ENCODE measurements around the gene PCNX1.

PCNX1 gene

GRCh38 chr14:71003156-71003555, 95.9 kb downstream of the PCNX1 start:
- TF ChIP-seq RAD21 (IDR thresholded peaks at IDR 0.05; ENCODE audit: low read depth): no peak
- TF ChIP-seq MAX (IDR thresholded peaks at IDR 0.05): no peak
- TF ChIP-seq TCF12 (IDR thresholded peaks at IDR 0.05; ENCODE audit: low read depth): no peak
- no peak for TF ChIP-seq EGR1 (IDR thresholded peaks at IDR 0.05)
- no peak for TF ChIP-seq NFIC (IDR thresholded peaks at IDR 0.05)
- no peak for TF ChIP-seq TEAD4 (IDR thresholded peaks at IDR 0.05)
- no peak for TF ChIP-seq REST (IDR thresholded peaks at IDR 0.05; ENCODE audit: low read depth)
- no peak for TF ChIP-seq YY1 (IDR thresholded peaks at IDR 0.05; ENCODE audit: low read depth)

- TF ChIP-seq MAX (IDR thresholded peaks at IDR 0.05): no peak
- no peak for TF ChIP-seq RAD21 (IDR thresholded peaks at IDR 0.05; ENCODE audit: low read depth)
- TF ChIP-seq ZBTB7A (IDR thresholded peaks at IDR 0.05; ENCODE audit: low read depth): no peak
- no peak for TF ChIP-seq FOXM1 (IDR thresholded peaks at IDR 0.05; ENCODE audit: borderline replicate concordance, low read depth)
- TF ChIP-seq YY1 (IDR thresholded peaks at IDR 0.05; ENCODE audit: low read depth): no peak
- TF ChIP-seq TAF1 (IDR thresholded peaks at IDR 0.05; ENCODE audit: low read depth): no peak
- TF ChIP-seq TEAD4 (IDR thresholded peaks at IDR 0.05): no peak
- no peak for TF ChIP-seq NFIC (IDR thresholded peaks at IDR 0.05)
- no peak for TF ChIP-seq CEBPB (IDR thresholded peaks at IDR 0.05)
- no peak for TF ChIP-seq CREB1 (IDR thresholded peaks at IDR 0.05; ENCODE audit: low read depth)
- no peak for TF ChIP-seq EP300 (IDR thresholded peaks at IDR 0.05; ENCODE audit: borderline replicate concordance)
- no peak for TF ChIP-seq TCF12 (IDR thresholded peaks at IDR 0.05; ENCODE audit: low read depth)
- TF ChIP-seq USF1 (IDR thresholded peaks at IDR 0.05): no peak
Measured at GRCh38 chr14:71004481-71004880, 97.2 kb downstream of the PCNX1 start.

GRCh38 chr14:71005076-71005475, 97.8 kb downstream of the PCNX1 start:
- TF ChIP-seq EGR1 (IDR thresholded peaks at IDR 0.05) (no peak), EP300 (IDR thresholded peaks at IDR 0.05; ENCODE audit: borderline replicate concordance) (no peak), NFIC (IDR thresholded peaks at IDR 0.05) (no peak), CEBPB (IDR thresholded peaks at IDR 0.05) (no peak), FOXM1 (IDR thresholded peaks at IDR 0.05; ENCODE audit: borderline replicate concordance, low read depth) (no peak), USF1 (IDR thresholded peaks at IDR 0.05) (no peak), REST (IDR thresholded peaks at IDR 0.05; ENCODE audit: low read depth) (no peak), RAD21 (IDR thresholded peaks at IDR 0.05; ENCODE audit: low read depth) (no peak), MAX (IDR thresholded peaks at IDR 0.05) (no peak), TCF12 (IDR thresholded peaks at IDR 0.05; ENCODE audit: low read depth) (no peak), CREB1 (IDR thresholded peaks at IDR 0.05; ENCODE audit: low read depth) (no peak)

- TF ChIP-seq ZBTB7A (IDR thresholded peaks at IDR 0.05; ENCODE audit: low read depth): no peak
- TF ChIP-seq NFIC (IDR thresholded peaks at IDR 0.05): no peak
- TF ChIP-seq TAF1 (IDR thresholded peaks at IDR 0.05; ENCODE audit: low read depth): no peak
- no peak for TF ChIP-seq MAX (IDR thresholded peaks at IDR 0.05)
Measured at GRCh38 chr14:71006200-71006563, 98.9 kb downstream of the PCNX1 start.

GRCh38 chr14:71011479-71011878, 104.2 kb downstream of the PCNX1 start:
- TF ChIP-seq EP300 (IDR thresholded peaks at IDR 0.05; ENCODE audit: borderline replicate concordance) (no peak), TAF1 (IDR thresholded peaks at IDR 0.05; ENCODE audit: low read depth) (no peak), CREB1 (IDR thresholded peaks at IDR 0.05; ENCODE audit: low read depth) (no peak), CEBPB (IDR thresholded peaks at IDR 0.05) (no peak), TEAD4 (IDR thresholded peaks at IDR 0.05) (no peak)

- TF ChIP-seq TEAD4 (IDR thresholded peaks at IDR 0.05) (no peak), MAX (IDR thresholded peaks at IDR 0.05) (no peak), NFIC (IDR thresholded peaks at IDR 0.05) (no peak), CREB1 (IDR thresholded peaks at IDR 0.05; ENCODE audit: low read depth) (no peak), CEBPB (IDR thresholded peaks at IDR 0.05) (no peak), RAD21 (IDR thresholded peaks at IDR 0.05; ENCODE audit: low read depth) (no peak), REST (IDR thresholded peaks at IDR 0.05; ENCODE audit: low read depth) (no peak), EP300 (IDR thresholded peaks at IDR 0.05; ENCODE audit: borderline replicate concordance) (no peak), TAF1 (IDR thresholded peaks at IDR 0.05; ENCODE audit: low read depth) (no peak), FOXM1 (IDR thresholded peaks at IDR 0.05; ENCODE audit: borderline replicate concordance, low read depth) (no peak), ZBTB7A (IDR thresholded peaks at IDR 0.05; ENCODE audit: low read depth) (no peak), YY1 (IDR thresholded peaks at IDR 0.05; ENCODE audit: low read depth) (no peak), EGR1 (IDR thresholded peaks at IDR 0.05) (no peak), USF1 (IDR thresholded peaks at IDR 0.05) (no peak), TCF12 (IDR thresholded peaks at IDR 0.05; ENCODE audit: low read depth) (no peak)
Measured at GRCh38 chr14:71012888-71013287, 105.6 kb downstream of the PCNX1 start.

All from Ishikawa (cell line).